Heart left ventricle (tissue), 16 donors: ENCODE measurements around the gene CCDC88B. TPM values are rescaled to one million over a fixed set of nuclear protein-coding genes. Genes with fewer than 3 reads are reported as not detected.

Experiments
- ATAC-seq, 4 donors: fragments of 200-7000 bp; cut with Tn5 transposase; one replicate each; pipeline ENCODE4 v1.9.1; 2020 to 2022; ENCODE audit warnings: moderate library complexity in 4 of 4, mild to moderate bottlenecking in 3 of 4, moderate number of reproducible peaks in 1 of 4
- DNase-seq, 5 donors: peaks; one replicate each; pipeline ENCODE4 v3.0.0-alpha.2; 2020
- H3K27ac ChIP-seq, 12 donors: fragments of 200-600 bp; sonication (generic) in 4 of 12; one replicate each; pipeline versions ENCODE4 v1.5.0 to v1.8.0; 2016 to 2022; ENCODE audit warnings: mild to moderate bottlenecking in 2 of 12
- H3K27me3 ChIP-seq, 9 donors: fragments of 200-600 bp; sonication (generic) in 2 of 9; one replicate each; pipeline versions ENCODE4 v1.5.1 to v1.8.0; 2016 to 2022; ENCODE audit warnings: mild to moderate bottlenecking in 3 of 9
- H3K36me3 ChIP-seq, 9 donors: fragments of 200-600 bp; sonication (generic) in 2 of 9; one replicate each; pipeline versions ENCODE4 v1.5.0 to v1.8.0; 2018 to 2022; ENCODE audit warnings: mild to moderate bottlenecking in 2 of 9
- H3K4me1 ChIP-seq, 12 donors: fragments of 200-600 bp; sonication (generic) in 4 of 12; one replicate each; pipeline versions ENCODE4 v1.5.0 to v1.8.0; 2016 to 2022; ENCODE audit warnings: mild to moderate bottlenecking in 3 of 12
- H3K4me3 ChIP-seq, 12 donors: fragments of 200-600 bp; sonication (generic) in 4 of 12; one replicate each; pipeline versions ENCODE4 v1.5.0 to v1.8.0; 2017 to 2022; ENCODE audit warnings: mild to moderate bottlenecking in 9 of 12, moderate library complexity in 4 of 12
- H3K9me3 ChIP-seq, 12 donors: fragments of 200-600 bp; sonication (generic) in 4 of 12; one replicate each; pipeline versions ENCODE4 v1.5.0 to v1.8.0; 2016 to 2022; ENCODE audit warnings: mild to moderate bottlenecking in 1 of 12
- CTCF ChIP-seq, 12 donors: fragments of 200-600 bp; sonication (generic) in 4 of 12; IDR thresholded peaks; one replicate each; pipeline versions ENCODE4 v1.5.0 to v1.8.0; 2018 to 2022; ENCODE audit warnings: antibody characterized with exemption in 12 of 12, mild to moderate bottlenecking in 5 of 12
- POLR2A ChIP-seq, 2 donors: fragments of 450-650 bp; IDR thresholded peaks; one replicate each; pipeline ENCODE4 v1.6.1; 2017; ENCODE audit warnings: antibody characterized with exemption in 2 of 2, mild to moderate bottlenecking in 2 of 2, moderate library complexity in 2 of 2
- WGBS, 4 donors: extraction: QIAGEN DNeasy Blood & Tissue Kit in 2 of 4; methylation state at CpG; one replicate each; pipeline versions ENCODE4 v1.1.5 to v1.1.7; 2013 to 2018; 5-methylcytosine and 5-hydroxymethylcytosine counted together
- intact Hi-C, 10 donors: fragments of 100-400 bp; cut with DNase I; formaldehyde crosslinking; loops; one replicate each; pipeline versions ENCODE4 v1.11.1 to v1.14.2; 2022
- polyA plus RNA-seq, 2 donors: library from polyadenylated mRNA; stranded (reverse); fragments of 200-250 nt; gene quantifications; one replicate each; pipeline ENCODE4 v1.2.3, GENCODE V29; 2013
- total RNA-seq, 9 donors: library from RNA; depleted of rRNA in 2 of 9; stranded (reverse); fragments of >200 nt in 2 of 9; fragmentation: NEBNext Ultra II Directional in 3 of 9; extraction: Animal tissue kit (Norgen Biotek cat#: 25700) in 3 of 9; gene quantifications; one replicate each; pipeline versions ENCODE4 v1.1.0 to v1.2.4, GENCODE V29; 2016 to 2023
- donor health status: ischemic (EF 13 %, LVEDD 7.1; RV severe dilation, severe dysfunction).
- donor health status: healthy with polysubstance abuse.
- donor health status: DM: no; HTN: yes; CAD: no.
- donor health status: DM: no; HTN: no; CAD: no.
- donor health status: ischemic (EF 25% LVEDD 6.9; RV normal size, moderate dysfunction).
- donor health status: ischemic (EF 25% LVEDD 5.7; RV mildly dilated, moderate dysfunction).
- donor health status: healthy.
- donor health status: DM: yes; HTN: yes; CAD: no.
- donor health status: ischemic (EF 35%, LVEDD 5.7; RV mildly dilated, moderate dysfunction).
- donor health status: nonischemic (EF 11% LVEDD 7.7; RV severe dilation, severe dysfunction).
- donor health status: DM: yes; HTN: yes; CAD: no.
- donor health status: PGD.
- donor health status: ischemic (EF 29% LVEDD 5.4; RV normal size, mild dysfunction).
- donor health status: nonischemic (EF 23%, LVEDD 6.1; RV moderate dilation, normal function).

CCDC88B gene
- total and polyA plus RNA-seq, 11 donors: 4.1 to 24.0 (median 8.1) TPM

GRCh38 chr11:64343767-64344559, 4.0 kb downstream of the CCDC88B start:
- H3K4me3 ChIP-seq: no peak overlapping the region
- peaks cover 0 to 27% (median 8%) of the 10 kb centered on the region in 12 donors for H3K4me1 ChIP-seq
- peaks cover 0 to 19% (median 0%) of the 10 kb centered on the region in 9 donors for H3K36me3 ChIP-seq
- no peaks in the 10 kb centered on the region for H3K9me3 ChIP-seq
- ATAC-seq (no peak), DNase-seq (peak in 1 of 5 donors; percentile 51)
- intact Hi-C loops: no loop called here
- WGBS, 4 donors: 69 to 87% (median 78%) methylated on average over 7 to 18 of the region's 18 CpGs
- TF ChIP-seq POLR2A (IDR thresholded peaks at IDR 0.05): no peak
- TF ChIP-seq CTCF (IDR thresholded peaks at IDR 0.05): peak in 8 of 12 donors; percentile 13 to 38 (median 27)
- H3K27me3 ChIP-seq: peaks cover 0 to 15% (median 0%) of the 10 kb centered on the region in 9 donors
- H3K27ac ChIP-seq: no peak overlapping the region

GRCh38 chr11:64344787-64345186, 4.8 kb downstream of the CCDC88B start:
- H3K27ac ChIP-seq: no peak overlapping the region
- WGBS, 4 donors: 94 to 96% (median 95%) methylated on average over 27 to 28 of the region's 28 CpGs
- peaks cover 0 to 19% (median 8%) of the 10 kb centered on the region in 12 donors for H3K4me1 ChIP-seq
- ATAC-seq: no peak
- no peak for DNase-seq
- H3K4me3 ChIP-seq: no peak overlapping the region
- no peaks in the 10 kb centered on the region for H3K9me3 ChIP-seq
- peaks cover 0 to 15% (median 0%) of the 10 kb centered on the region in 9 donors for H3K27me3 ChIP-seq
- intact Hi-C loops: no loop called here
- TF ChIP-seq CTCF (IDR thresholded peaks at IDR 0.05) (no peak), POLR2A (IDR thresholded peaks at IDR 0.05) (no peak)
- H3K36me3 ChIP-seq: peaks cover 0 to 19% (median 0%) of the 10 kb centered on the region in 9 donors

DNA sequence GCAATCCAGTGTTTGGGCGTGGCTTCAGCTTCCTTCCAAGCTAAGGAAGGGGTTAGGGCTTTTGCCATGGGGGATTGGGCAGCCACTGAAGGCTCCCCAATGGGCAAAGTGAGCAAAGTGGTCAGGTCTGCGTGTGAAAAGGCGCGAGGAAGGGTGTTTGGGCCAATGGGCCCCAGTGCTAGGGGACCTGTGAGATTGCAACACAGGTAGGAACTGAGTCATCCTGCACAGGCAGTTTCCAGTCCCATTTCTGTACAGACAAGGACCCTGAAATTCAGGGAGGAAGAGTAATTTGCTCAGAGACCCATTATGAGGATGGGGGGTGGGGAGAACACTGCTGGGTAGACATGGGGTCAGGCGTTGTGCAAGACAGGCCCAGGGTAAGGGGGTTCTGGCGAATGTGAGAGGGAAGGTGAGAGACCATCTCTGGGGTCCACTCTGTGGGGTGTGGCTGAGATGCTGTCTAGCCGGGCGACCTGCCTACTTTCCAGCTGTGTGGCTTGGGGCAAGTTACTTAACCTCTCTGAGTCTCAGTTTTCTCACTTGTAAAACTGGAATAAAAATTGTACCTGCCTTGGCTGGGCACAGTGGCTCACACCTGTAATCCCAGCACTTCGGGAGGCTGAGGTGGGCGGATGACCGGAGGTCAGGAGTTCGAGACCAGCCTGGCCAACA, 7.3 kb downstream of the CCDC88B start:
- Histone ChIP-seq H3K27me3 (no peaks in the 10 kb centered on the region), H3K4me3 (no peak overlapping the region), H3K36me3 (peaks cover 0 to 19% (median 0%) of the 10 kb centered on the region in 9 donors), H3K4me1 (peaks cover 0 to 11% (median 2%) of the 10 kb centered on the region in 12 donors), H3K27ac (no peak overlapping the region), H3K9me3 (no peaks in the 10 kb centered on the region)
- TF ChIP-seq POLR2A (IDR thresholded peaks at IDR 0.05): no peak
- no peak for TF ChIP-seq CTCF (IDR thresholded peaks at IDR 0.05)
- intact Hi-C loops: no loop called here
- ATAC-seq: no peak
- no peak for DNase-seq
- 89 to 90% (median 89%) methylated on average over 12 of the region's 12 CpGs for WGBS, 4 donors

DNA sequence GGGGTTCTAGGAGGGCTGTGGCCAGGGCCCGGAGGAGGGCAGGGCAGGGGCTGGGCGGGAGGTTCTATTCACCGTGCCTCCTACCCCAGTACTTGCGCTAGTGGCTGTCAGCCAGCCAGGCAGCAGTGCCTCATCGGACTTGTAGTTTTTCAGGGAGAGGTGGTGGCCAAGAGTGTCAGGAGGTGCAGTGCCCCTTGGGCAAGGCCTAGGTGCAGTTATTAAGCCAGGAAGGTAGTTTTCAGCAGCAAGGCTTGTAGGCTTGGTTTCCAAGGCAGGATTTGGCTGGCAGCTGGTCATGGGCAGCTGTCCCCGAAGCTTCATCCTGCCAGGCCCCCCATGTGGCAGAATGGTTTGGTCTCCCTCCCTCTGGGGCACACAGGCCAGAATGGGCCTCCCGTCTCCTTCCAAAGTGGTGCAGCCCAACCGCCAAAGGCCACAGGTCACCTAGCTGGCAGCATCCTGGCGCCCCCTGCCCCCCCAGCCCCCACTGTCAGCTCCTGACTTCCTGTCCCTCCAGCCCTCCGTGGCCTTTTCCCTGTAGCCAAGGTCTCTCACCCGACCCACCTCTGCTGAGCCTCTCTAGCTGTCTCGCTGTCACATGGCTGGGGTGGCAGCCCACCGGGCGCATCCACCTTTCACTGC, 8.5 kb downstream of the CCDC88B start:
- WGBS, 4 donors: 67 to 77% (median 74%) methylated on average over 11 to 14 of the region's 14 CpGs
- peaks cover 0 to 6% (median 0%) of the 10 kb centered on the region in 12 donors for H3K4me1 ChIP-seq
- H3K36me3 ChIP-seq: peaks cover 0 to 21% (median 0%) of the 10 kb centered on the region in 9 donors
- no peak overlapping the region for H3K27ac ChIP-seq
- no peaks in the 10 kb centered on the region for H3K27me3 ChIP-seq
- intact Hi-C loops: no loop called here
- DNase-seq: no peak
- H3K4me3 ChIP-seq: no peak overlapping the region
- TF ChIP-seq CTCF (IDR thresholded peaks at IDR 0.05): no peak
- TF ChIP-seq POLR2A (IDR thresholded peaks at IDR 0.05): no peak
- no peak for ATAC-seq
- H3K9me3 ChIP-seq: no peaks in the 10 kb centered on the region
